DMS153 (cell line): ENCODE measurements around the gene TENT4B.

Experiments
- DNase-seq: peaks from one replicate; lab custom pipeline; 2025; lab: John Stamatoyannopoulos, UW

Gene TENT4B

DNA sequence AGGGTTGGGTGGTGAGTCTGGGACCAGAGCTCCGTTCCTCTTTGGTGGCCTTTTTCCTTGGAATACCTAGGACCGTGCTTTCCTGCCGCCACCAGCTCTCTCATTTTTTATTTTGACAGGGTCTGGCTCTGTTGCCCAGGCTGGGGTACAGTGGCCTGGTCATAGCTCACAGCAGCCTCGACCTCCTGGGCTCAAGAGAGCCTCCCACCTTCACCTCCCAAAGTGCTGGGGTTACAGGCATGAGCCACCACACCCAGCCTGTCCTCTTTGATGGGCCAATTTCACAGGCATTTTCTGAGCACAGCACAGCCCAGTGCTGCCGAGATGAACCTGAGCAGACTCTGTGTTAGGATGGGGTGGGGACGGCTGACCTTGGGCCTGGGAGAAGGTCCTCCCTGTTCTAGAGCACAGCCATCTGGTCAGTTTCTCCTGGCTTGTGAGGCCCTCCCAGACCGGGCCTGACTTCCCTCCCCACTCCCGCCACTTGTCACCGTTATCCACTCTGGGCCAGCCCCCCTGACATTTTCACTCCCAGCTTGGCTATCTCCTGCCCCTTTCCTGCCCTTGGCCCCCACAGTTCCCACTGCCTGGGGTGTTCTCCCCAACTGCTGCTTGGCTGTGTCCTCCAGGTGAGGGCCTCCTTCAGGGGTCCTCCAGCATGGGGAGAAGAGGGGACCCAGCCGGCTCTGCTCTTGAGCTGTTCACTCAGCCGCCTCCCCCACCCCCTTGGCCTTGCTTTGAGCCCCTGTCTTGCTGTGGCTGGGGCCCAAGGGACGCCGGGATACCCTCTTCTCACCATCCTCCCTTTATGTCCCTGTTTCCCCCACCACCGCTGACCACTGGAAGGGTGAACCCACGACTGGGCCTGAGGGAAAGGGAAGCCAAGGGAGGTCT, 118.3 kb downstream of the TENT4B start:
- no peak for DNase-seq

DNA sequence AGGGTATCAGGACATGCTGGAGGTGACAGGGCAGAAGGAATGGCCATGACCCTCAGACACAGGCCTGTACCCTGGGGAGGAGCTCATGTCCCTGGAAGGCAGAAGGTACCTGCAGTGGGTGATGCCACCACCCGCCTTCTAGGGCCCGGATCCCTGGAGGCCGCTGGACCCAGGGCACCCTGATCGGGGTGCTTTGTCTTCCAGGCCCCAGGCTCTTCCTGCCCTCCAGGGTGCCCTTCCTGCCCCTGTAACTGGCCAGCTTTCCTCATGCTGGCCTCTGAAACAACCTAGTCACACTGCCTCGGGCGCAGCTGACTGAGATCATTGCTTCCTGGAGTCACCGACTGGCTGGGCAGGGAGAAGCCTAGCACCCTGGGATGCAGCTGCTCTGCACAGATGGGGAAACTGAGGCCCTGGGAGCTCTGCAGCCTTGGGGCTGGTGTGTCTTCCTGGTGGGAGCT, 119.0 kb downstream of the TENT4B start:
- no peak for DNase-seq

DNA sequence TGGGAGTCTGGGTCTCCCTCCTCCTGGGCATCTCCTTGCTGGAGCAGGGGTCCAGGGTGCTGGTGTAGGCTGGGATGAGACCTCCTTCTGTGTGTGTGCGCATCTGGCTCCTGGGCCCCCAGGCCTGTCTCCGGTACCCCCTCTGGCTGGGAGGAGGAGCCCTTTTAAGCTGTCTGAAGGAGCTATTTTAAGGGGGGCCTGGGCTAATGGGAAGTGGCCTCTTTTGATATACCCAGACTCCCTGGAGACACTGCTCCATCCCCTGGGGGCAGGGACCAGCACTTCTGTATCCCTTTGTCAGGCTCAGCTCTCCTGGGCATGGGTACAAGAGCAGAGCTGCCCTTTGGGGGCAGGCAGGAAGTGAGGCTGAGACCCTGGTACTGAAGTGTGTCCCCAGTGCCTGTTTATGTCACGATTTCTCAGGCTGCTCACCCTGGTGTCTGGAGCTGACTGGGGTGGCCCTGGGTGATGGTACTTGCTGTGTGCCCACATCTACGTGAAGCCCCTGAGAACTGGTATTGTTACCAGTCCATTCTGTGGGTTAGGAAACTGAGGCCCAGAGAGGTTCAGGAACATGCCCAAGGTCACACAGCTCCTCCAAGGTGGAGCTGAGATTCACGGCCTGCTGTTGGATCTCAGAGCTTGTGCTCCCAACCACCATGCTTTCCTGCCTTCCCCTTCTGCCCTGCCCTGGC, 119.7 kb downstream of the TENT4B start:
- no peak for DNase-seq

DNA sequence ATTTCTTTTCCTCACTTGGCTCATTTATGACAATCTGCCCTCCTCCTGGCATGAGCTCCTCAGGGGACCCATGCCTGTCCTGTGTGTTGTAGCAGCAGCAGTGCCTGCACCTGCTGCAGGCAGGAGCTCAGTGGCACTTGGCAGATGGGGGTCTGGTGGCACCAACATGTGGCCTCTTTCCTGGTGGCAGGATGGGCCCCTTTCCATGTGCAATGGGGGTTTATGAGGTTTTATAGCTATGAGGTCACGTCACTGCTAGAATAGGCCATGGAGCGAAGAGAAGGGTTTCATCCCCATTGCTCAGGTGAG, 120.2 kb downstream of the TENT4B start:
- DNase-seq, result no peak

DNA sequence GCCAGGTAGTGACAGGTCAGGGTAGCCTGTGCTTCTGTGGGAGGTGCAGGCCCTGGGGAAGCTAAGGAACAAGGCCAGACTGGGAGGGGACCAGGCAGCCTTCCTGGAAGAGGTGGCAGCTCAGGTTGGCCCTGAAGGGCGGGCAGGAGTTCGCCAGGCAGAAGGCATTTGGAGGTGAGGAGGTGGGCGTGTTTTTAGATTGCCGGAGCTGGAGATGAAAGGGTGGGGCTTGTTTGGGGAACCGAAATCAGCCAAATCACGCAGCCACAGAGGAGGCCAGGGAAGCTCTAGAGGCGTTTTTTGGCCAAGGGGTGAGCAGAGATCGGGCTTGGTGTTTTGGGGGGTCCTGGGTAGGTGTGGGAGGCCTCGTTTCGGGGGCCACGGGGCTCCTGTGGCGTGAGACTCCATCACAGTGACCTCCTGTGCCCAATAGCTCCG, 120.8 kb downstream of the TENT4B start:
- DNase-seq, result no peak

DNA sequence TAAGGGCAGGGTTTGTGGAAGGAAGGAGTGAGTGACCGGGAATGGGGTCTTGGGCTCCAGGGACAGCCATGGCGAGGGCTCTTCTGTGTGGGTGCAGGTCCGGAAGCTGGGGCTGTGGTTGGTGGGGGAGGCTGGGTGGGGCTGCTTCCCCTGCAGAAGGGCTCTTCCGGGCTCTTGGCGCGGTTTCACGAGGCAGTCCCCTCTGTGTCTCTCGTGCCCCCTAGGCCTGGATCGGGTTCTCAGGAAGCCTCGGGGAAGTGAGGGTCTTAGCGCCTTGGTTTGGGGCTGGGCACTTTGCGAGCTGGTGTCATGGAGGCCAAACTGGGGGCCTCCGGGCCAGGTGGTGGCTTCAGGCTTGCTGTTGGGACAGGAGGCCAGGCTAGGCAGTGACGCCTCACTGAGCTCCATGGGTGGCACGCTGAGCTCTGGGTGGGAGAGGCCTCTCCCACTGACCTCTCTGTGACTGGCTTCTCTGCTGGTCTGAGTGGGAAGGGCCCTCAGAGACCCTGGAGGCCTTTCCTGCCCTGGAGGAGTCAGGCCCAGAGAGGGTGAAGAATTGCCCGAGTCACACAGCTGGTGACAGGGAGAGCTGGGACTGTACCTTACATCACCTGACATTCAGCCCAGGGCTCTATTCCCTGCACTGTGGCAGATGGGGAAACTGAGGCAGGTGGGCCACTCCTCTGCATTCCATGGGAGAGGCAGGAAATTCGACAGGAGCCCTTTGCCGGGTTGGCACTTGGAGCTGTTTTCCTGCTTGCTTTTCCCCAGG, 121.4 kb downstream of the TENT4B start:
- DNase-seq, result no peak

DNA sequence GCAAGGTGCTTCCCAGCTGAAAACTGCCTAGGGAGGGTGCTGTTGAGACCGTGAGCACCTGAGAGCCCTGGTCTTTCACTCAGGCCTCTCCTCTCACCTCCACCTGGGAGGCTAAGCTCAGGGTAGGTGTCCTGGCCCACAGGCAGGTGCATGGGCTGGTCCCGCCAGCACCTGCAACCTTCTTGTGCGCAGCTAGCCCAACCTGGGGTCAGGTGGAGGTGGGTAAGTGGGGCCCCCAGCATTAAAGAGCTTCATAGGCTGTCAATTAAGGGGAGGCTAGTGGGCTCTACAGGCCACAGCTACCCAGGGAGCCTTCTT, 122.0 kb downstream of the TENT4B start:
- DNase-seq, result no peak

DNA sequence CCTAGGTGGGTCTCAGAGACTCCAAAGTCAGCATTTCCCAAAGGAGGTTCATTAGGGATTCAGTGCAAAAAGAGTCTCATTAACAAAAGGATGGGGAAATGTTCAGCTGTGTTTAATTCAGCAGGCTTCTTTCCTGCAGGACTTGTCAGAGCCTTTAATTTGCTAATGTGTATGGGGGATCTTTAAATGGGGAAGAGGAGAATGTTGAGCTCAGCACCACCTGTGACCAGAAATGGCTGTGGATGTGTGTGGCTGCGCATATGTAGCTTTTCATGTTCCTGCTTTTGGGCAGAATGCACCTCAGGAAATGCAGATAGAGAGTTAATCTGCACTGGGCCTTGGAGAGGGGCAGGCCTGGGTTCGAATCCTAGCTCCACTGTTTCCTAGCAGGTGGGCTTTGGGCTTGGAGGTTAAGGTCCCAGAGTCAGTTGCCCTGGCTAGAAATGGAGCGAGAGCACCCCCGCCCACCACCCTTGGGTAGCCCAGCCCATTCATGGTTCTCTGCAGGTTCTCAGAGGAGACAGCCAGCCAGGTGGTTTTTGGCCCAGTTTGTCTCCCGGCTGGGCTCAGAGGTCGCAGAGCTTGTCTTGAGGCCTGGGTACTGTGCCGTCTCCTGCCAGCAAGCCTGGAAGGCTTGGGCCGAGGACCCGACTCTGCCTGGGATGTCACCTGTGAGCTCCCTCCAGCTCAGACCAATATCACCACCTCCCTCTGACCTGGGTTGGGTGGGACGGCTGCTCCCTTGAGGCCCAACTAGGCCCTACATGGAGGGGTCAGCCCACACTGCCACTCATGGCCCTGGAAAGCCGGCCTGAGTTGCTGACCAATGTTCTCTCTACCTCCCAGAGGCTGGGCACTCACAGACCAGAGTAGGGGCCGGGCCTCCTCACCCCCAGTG, 122.6 kb downstream of the TENT4B start:
- DNase-seq, result no peak

DNA sequence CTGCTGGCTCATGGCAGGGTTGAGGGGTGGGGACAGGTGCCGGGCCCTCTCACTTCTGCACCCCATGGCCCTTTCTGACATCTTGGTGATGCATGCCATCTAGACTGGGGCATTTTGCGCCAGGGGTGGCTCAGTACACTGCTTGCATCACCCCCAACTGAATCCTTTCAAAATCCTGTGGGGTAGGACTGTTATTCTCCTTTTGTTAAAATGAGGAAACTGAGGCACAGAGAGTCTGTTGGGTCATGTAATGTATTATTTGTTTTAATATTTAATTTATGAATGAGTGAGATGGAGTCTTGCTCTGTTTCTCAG, 123.2 kb downstream of the TENT4B start:
- no peak for DNase-seq

DNA sequence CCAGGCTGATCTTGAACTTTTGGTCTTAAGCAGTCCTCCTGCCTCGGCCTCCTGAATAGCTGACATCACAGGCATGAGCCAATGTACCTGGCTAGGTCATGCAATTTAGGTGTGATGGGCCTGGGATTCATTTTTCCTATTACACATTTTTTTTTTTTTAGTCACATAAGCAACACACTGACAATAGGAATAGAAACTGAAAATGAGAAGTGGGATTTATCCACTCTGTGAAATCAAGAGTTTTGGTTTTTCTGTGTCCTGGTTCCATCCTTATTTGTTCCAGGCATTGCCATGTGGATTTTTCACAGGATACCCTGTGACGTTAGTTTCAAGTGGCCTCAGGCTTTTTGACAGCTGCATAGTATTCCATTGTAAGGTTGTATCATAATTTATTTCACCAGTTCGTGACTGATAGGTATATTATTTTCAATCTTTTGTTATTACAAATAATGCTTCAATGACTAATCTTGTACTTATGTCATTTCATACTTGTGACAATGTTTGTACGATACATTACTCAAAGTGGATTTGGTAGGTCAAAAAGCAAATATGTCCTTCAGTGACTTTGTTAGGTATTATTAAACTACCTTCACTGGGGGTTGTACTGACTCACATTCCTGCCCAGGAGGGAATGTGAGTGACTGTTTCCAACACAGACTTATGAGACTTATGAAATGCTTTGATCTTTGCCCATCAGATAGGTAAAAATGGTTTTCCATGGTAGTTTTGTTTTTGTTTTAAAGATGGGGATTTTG, 123.9 kb downstream of the TENT4B start:
- DNase-seq, result no peak

DNA sequence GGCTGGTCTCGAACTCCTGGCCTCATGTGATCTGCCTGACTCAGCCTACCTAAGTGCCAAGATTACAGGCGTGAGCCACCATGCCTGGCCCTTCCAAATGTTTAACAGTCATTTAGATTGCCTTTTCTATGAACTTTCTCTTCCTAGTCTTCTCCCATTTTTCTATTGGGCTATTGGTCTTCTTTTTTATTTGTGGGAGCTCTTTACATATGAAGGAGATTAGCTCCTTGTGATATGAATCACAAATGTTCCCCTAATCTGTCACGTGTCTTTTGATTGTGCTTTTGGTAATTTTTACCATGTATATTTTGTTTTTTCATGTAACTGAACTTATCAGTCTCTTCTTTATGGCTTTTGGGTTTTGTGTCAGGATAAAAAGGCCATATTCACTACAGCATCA, 125.1 kb downstream of the TENT4B start:
- DNase-seq, result no peak

DNA sequence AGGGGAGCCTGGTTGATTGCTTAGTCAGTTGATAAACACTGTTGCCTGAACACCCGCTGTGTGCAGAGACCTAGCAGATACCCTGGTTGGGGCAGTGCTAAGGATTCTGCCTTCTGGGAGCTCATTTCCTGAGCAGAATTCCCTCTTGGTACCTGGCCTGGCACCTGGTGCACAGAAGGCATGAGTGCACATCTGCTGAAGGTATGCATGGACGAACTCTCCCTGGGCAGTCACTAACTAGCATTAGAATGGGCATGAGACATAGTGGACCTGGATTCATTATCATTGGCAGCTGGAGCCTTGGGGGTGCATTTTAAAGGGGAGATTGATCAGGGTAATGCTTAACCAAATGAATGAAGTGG, 126.4 kb downstream of the TENT4B start:
- DNase-seq, result no peak

DNA sequence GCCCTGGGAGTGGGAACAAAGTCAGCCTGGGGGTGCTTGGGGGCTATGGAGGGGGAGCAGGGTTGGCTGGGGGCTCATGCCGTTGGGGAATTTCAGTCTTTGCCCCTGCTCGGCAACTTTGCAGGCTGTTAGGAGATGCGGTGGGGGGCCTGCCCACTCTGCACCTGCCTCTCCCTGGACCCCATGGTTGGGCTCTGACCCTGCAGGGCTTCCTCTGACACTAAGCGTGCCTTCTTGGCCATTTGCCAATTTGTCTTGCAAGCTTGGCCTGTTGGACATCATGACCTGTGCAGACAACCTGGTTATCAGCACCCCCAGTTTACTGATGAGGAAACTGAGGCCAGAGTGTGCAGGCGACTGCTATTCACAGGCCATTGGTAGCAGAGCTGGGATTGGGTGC, 127.8 kb downstream of the TENT4B start:
- DNase-seq, result no peak
